ENCODE measurements around the gene LSM4.
"Not testable (repeated sequence)": the region's sequence is repeated elsewhere in the genome, so short reads cannot be mapped to it uniquely, and the experiment has no call there.

LSM4 gene

DNA sequence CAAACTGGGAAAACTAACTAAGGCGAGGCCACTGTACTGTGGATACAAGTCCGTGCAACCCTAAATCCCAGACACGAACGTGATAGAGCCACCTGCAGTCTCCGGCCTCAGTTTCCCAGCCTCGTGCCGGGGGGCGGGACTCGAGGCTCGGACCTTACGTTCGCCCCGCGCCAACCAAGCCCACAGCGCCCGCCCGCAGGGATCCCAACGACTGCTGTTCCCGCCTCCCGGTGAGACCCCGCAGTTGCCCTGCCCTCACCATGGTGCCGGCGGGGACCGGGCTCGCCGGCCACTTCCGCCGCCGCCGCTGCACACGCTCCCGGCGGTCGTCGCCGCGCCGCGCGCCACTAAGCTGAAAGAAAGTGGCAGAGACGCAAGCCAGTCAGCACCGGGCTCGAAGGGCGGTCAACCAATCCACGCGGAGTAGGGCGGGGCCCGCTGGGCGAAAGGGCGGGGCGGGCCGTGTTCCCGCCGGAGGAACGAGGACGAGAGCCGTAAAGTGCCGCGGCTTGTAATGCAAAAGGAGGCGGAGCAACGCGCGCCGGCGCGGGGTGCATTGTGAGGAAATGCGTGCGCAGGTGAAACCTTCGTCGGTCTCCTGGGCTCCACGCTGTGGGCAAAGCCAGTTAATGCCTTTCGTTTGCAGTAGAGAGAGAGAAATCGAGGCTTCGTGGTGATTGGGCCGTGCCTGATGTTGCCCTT lies at the start of gene LSM4:
Gene LSM4, minus strand, starts transcription at position 318 of the 702 bp plus-strand sequence. Its CDS starts 56 bp downstream, at position 262.
- peak; percentile 99 to 100 for DNase-seq

DNA sequence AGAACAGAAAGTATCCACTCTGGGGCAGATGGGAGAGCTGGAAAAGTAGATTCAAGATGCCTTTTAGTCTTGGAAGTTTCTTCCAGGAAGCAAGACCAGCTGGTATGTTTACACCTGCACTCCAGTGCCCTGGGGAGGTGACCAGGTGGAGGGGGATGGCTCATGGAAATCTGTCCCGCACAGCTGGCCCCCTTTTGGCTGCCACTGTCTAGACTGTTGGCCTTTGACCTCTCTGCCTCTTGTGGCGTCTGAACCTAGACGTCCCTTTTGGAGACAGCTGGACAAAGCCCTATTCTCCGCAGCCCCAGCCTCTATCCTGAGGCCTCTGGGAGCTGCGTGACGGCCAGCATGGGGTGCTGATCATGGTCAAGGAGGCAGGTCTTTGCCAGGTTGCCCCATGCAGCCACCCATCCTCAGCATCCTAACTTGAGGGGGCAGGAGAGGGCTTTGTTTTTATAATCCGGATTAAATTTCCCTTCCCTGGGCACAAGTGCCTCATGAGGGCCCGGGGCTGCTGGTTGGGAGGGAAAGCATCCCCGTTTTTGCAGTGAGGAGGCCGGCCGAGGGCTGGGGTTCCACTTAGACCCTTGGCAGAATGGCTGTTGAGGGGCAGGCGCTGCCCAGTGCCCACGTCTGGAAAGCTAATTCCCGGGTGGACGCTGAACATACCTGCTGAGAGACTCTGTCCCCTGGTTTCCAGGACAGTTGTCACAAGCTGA lies 45.8 kb upstream of the LSM4 start:
- DNase-seq: no peak

DNA sequence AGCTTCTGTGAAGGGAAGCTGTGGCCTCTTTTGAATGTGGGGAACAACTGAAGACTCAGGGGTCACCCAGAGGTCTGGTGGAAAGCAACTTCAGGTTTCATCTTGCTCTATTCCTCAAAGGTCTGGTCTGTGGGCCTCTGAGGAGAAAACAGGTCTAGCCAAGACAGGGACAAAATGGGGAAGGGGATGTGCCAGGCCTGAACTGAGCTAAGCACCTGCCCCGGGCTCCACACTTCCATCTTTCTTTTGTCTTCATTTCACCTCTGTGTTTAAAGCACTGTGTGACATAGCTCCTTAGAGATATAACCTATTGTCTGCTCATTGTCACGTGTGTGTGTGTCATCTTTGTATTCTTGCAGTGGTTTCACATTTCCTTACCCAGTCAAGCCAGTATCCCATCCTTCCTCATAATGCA lies 43.2 kb upstream of the LSM4 start:
- DNase-seq: no peak

DNA sequence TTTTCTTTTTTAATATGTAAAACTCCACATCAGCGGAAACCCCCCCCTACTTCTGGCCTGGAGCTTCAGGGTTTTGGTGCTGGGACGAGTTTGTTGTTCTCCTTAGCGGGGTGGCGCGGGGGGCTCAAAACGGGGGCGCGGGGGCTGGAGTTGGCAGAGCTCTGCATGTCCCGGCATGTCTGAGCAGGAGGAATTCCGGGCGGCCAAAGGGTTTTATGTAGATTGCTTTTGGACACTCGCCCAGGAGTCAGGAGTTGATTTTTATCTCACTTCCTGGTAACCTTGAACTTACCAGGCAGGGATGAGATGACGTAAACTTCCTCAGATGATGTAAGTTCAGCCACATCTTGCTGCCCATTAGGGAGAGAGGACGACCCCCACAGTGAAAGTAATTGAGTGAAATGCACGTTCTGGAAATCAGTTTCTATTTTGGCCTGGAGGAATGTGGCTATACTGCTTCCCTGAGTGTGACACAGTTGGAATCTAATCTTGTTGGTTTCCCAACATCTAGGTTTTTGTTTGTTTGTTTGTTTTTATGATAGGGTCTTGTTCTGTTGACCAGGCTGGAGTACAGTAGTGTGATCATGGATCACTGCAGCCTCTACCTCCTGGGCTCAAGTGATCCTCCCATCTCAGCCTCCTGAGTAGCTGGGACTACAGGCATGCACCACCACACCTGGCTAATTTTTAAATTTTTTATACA lies 42.1 kb upstream of the LSM4 start:
- DNase-seq: no peak

DNA sequence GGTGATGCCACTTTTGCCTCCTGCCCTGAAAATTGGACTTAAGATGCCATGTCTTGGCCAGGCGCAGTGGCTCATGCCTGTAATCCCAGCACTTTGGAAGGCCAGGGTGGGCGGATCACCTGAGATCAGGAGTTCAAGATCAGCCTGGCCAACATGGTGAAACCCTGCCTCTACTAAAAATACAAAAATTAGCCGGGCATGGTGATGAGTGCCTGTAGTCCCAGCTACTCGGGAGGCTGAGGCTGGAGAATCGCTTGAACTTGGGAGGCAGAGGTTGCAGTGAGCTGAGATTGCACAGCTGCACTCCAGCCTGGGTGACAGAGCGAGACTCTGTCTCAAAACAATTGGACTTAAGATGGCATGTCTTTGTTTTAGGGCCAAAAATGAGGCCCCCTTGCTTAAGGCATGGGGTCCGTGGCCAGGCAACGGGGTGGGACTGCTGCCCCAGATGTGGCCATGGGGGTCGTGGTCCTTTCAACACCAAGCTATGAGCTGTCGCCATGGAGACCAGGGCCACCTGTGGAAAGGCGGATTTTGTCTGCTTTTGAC lies 41.5 kb upstream of the LSM4 start:
- DNase-seq: not testable (repeated sequence)

DNA sequence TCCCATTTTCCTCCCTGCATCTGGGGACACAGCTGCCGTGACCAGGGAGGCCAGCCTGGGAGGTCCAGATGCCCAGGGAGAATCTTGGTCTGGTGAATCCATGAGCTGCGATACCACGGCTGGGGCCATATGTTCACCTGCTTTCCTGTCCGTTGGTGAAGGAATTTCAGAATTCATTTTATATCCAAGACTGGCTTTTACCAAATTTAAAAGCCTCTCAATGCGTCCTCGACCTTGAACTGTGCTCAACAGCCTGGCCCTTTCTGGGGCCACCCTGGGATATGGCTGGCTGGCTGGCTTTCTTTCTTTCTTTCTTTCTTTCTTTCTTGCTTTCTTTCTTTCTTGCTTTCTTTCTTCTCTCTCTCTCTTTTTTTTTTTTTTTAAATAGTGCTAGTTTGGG lies 40.9 kb upstream of the LSM4 start:
- DNase-seq: no peak

DNA sequence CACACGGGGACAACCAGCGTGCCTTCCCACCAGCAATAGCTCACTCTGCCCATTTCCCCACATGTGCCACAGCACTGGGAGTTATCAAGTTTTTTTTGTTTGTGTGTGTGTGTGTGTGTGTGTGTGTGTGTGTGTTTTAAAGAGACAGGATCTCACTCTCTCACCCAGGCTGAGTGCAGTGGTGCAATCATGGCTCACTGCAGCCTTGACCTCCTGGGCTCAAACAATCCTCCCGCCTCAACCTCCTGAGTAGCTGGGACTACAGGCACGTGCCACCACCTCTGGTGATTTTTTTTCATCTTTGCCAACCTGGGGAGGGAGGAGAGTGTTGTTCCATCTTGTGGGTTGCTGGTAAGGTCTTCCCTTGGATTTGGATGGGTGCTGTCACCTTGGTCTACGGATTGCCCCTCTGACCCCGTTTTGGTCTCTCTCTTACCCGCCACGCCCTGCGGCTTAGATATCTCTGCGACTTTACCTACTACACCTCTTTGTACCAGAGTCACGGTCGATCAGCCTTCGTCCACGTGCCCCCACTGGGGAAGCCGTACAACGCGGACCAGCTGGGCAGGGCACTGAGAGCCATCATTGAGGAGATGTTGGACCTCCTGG lies 40.2 kb upstream of the LSM4 start:
- DNase-seq: no peak

DNA sequence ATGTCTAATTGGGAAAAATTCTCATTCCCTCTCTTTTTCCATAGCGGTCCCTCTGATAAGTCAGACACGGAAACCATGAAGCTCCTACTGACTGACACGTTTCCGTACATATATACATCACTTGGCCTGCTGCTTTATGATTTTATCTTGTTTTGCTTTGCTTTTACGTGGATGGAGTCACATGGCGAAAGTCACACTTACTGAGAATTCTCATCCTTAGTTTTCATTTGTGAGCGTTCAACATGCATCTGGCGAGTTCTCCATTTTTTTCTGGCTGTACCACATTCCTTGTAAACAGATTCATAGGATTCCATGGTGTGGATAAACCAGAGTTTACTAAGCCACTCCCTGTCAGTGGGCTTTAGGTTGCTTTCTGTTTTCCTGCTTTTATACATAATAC lies 38.8 kb upstream of the LSM4 start:
- no peak for DNase-seq

DNA sequence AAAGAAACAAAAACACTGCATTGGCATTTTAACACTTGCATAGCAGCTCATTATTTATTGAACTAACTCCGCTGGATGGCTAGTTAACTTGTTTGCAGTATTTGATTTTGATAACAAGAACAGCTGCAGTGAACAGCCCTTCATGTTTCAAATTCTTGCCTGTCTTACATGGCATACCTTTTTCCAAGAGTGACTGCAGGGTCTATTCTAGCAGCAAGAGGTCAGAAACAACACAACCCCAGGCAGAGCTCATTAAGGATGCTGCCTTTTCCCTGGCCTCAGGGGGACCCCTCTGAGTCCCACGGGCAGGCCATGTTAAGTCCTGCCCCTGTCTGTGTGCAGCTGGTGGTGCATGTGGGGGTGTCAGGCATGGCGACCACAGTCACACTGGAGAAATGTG lies 34.2 kb upstream of the LSM4 start:
- no peak for DNase-seq

DNA sequence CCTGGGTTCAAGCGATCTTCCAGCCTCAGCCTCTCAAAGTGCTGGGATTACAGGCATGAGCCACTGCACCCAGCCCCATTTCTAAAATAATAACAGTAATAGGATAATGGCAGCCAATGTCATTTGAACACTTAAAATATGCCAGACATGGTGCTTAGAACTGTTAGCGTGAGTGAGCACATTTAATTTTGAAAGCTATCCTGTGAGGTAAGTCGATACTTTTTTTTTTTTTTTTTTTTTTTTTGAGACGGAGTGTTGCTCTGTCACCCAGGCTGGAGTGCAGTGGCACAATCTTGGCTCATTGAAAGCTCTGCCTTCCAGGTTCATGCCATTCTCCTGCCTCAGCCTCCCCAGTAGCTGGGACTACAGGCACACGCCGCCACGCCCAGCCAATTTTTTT lies 31.9 kb upstream of the LSM4 start:
- DNase-seq: not testable (repeated sequence)

DNA sequence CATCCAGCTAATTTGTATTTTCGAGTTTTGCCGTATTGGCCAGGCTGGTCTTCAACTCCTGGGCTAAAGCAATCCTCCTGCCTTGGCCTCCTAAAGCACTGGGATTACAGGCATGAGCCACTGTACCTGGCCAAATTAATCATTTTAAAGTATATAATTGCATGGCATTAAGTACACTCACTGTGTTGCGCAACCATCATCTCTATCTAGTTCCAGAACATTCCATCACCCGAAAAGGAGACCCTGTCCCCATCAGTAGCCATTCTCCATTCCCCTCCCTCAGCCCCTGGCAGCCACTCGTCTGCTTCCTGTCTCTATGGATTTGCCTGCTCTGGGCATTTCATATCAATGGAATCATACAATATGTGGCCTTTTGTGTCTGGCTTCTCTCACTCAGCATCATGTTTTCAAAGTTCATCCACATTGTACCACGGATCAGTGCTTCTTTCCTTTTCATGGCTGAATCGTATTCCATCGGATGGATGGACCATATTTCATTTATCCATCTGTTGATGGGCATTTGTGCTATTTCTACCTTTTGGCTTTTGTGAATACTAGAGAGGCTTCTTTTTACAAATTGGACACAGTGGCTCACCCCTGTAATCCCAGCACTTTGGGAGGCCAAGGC lies 30.6 kb upstream of the LSM4 start:
- no peak for DNase-seq

DNA sequence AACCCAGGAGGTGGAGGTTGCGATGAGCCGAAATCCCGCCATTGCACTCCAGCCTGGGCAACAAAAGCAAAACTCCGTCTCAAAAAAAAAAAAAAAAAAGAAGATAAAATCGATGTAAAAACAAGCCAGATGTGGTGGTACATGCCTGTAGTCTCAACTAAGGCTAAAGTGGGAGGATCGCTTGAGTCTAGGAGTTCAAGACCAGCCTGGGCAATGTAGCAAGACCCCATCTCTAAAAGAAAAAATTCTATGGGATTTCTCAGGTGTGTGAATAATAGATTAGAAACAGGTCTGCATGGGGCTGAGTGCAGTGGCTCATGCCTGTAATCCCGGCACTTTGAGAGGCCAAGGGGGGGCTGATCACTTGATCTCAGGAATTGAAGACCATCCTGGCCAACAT lies 28.7 kb upstream of the LSM4 start:
- no peak for DNase-seq

DNA sequence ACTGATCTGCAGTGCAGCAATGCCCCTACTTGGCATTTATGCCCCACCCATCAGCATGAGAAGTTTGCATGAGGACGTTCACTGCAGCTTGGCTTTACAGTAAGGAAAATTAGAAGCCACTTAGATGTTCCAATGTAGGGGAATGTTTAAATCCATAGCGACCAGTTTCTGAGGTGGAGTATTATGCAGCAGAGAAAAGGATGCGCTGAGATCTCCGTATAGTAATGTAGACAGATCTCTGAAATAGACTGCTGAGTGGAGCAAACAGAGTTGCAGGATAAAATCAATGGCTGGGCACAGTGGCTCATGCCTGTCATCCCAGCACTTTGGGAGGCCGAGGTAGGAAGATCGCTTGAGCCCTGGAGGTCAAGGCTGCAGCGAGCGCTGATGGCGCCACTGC lies 27.6 kb upstream of the LSM4 start:
- DNase-seq: no peak

DNA sequence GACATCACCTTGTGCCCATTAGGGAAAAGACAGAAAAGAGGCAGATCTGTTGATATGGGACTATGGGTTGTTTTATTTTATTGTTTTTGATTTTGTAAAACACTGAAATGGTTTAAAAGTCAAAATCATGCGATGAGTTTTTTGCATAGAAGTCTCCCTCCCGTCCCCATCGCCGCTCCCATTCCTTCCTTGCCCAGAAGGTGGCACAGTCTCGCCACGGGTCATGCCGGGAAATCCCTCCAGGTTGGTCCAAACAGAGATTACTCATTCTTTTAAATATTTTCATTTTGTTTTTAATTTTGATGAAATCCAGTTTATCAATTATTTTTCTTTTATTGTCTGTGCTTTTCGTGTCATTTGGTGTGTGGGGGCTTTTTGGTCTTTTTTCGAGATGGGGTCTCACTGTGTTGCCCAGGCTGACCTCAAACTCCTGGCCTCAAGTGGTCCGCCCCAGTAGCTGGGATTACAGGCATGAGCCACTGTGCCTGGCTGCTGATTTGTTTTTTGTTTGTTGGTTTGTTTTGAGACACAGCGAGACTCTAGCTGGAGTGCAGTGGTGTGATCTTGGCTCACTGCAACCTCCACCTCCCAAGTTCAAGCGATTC lies 26.8 kb upstream of the LSM4 start:
- peak; percentile 16 to 33 for DNase-seq

DNA sequence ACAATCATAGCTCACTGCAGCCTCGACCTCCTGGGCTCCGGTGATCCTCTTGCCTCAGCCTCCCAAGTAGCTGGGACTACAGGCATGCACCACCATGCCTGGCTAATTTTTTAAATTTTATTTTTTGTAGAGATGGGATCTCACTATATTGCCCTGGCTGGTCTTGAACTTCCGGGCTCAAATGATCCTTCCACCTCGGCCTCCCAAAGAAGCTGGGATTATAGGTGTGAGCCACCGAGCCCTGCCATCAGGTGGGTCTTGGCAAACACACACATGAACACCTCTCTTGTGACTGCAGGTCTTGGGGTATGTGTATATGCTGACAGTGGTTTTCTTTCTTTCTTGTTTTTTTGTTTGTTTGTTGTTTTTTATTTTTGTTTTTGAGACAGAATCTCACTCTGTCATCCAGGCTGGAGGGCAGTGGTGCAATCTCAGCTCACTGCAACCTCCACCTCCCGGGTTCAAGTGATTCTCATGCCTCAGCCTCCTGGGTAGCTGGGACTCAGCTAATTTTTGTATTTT lies 26.0 kb upstream of the LSM4 start:
- not testable (repeated sequence) for DNase-seq

DNA sequence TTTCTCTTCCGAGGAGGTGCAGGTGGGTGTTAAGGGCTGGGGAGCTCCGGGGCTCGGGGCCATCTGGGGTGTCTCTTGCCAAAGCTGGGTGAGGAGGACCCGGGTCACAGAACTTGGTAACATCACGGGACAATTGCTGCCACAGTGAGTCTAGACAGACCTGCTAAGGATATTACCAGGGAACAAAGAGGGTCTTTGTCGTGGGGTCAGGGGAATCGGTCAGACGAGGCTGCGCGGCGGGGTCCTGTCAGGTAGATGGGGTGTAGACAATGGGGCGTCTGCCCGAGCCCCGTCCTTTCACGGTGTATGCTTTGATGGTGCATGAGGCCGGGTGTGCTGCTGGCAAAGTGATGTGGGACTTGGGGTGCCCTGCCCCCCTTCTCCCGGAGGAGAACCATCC lies 25.3 kb upstream of the LSM4 start:
- no peak for DNase-seq

DNA sequence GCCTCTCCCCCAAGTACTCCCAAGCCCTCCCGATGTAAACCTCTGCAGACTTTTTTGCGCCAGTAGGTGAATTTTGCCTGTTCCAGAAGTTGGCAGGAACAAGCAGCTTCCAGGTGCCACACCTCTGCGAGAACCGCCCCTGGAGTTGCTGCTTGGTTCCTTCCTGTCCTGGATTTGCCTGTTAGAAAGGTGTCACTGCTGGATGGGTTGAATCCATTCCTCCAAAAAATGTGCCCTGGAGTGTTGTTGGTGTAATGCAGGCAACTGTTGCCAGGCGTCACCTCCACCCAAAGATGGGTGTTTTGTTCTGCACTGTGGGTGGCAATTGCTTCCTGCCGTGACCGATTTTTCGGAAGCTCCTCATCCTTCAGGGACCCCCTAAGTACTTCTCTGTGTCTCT lies 23.2 kb upstream of the LSM4 start:
- no peak for DNase-seq

DNA sequence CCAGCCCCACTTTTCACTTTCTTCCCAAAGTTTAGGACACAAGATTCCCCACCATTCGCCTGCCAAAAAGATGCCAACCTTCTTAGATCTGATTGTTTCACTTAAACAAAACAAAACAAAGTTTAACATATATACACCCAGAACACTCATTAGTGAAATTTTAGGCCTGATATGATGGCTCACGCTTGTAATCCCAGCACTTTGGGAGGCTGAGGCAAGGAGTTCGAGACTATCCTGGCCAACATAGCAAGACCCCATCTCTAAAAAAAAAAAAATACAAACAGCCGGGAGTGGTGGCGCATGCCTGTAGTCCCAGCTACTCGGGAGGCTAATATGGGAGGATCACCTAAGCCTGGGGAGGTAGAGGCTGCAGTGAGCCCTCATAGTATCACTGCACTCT lies 22.4 kb upstream of the LSM4 start:
- no peak for DNase-seq

DNA sequence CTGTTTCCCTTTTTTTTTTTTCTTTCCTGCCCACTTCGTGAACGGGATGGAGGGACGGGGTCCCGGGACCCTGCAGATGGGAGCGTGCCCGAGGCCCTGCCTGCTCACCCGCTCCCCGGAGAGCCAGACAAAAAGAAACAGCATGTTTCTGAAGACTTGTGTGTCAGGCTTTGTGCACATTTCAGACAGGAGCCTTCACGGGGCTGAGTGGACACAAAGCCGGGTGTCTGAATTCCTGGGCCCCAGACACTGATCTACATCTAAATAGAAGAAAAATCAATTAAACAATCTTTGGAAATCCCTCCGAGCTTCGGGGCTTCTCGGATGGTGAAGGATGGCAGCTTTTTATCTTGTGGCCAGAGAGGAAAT lies 21.7 kb upstream of the LSM4 start:
- DNase-seq: no peak

DNA sequence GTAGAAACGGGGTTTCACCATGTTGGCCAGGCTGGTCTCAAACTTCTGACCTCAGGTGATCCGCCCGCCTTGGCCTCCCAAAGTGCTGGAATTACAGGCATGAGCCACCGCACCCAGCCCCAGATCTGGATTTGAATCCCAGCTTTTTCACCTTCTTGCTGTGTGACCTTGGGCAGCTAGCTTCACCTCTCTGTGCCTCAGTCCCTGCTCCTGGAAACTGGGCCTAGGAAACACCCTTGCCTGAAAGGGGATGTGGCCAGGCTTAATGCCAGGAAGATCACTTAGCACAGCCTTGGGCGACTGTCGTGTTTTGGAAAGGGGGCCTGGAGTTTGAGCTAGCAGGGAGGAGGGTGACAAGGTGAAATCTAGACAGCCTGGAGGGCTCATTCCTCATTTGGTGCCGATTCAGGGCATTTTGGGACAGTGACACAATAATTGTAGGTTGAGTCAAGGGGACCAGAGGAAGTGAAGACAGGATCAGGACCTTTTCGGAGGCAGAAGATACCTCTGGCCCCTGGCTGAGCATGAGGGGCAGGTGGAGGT lies 19.3 kb upstream of the LSM4 start:
- no peak for DNase-seq

DNA sequence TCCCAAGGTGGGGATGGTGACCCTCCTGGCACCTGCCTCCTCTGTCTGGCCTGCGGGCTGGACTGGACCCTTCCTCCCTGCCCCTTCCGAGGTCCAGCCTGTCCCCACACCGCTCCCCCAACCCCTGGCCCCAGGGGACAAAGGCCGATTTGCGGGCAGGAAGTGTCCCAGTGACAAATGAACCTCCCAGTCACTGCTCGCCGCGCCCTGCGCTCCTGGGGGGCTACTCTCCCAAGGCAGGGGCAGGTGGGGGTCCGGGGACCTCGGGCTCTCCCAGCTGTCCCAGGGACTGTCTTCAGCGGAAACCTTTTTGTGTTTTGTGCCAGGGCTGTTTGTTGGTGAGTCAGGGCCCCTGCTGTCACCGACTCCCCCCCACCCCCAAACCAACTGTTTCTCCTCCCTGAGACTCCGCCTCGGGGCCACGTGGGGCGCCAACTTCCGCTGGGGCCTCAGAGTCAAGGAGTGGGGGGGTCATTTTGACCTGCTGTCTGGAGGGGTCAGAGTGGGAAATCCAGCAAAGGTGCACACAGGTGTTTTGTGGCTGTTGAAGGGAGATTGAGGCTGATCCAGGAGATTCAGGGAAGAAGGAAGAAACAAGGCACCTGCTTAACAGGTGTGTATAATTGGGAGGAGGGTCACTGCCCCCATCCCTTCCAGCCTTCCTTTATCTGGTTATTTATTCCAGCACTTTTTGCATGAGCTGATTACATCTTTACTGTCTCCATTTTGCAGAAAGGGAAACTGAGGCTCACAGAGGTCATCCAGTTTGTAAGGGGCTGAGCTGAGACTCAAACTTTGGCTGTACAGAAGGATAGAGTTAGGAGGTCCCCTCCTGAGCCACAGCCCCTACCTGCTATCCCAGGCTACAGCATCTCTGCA lies 18.4 kb upstream of the LSM4 start:
- DNase-seq: peak; percentile 64 to 71

Measured in CD4-positive, alpha-beta T cell treated with Interleukin-1 beta for 1 hour (primary cell).